ENCODE measurements around the gene MTFP1.
"Not testable (repeated sequence)": the region's sequence is repeated elsewhere in the genome, so short reads cannot be mapped to it uniquely, and the experiment has no call there.

MTFP1 gene

GRCh38 chr22:30459181-30460052 is 33.8 kb downstream of the MTFP1 start:
- DNase-seq: no peak

GRCh38 chr22:30460147-30460546 is 34.6 kb downstream of the MTFP1 start:
- no peak for DNase-seq

- not testable (repeated sequence) for DNase-seq
Observed at GRCh38 chr22:30460555-30460954, 35.0 kb downstream of the MTFP1 start.

GRCh38 chr22:30469165-30469564 is 43.6 kb downstream of the MTFP1 start:
- DNase-seq: no peak

- DNase-seq: no peak
Observed at GRCh38 chr22:30470655-30471054, 45.1 kb downstream of the MTFP1 start.

GRCh38 chr22:30471616-30472318 is 46.2 kb downstream of the MTFP1 start, which contains the start of gene SEC14L3:
Gene SEC14L3, minus strand, starts transcription at chr22:30472017. Its CDS starts 59 bp downstream, at chr22:30471958.
- DNase-seq: no peak

GRCh38 chr22:30472994-30473720 is 47.6 kb downstream of the MTFP1 start:
- no peak for DNase-seq

GRCh38 chr22:30474121-30474520 is 48.6 kb downstream of the MTFP1 start:
- DNase-seq: no peak

- no peak for DNase-seq
Observed at GRCh38 chr22:30474683-30475424, 49.3 kb downstream of the MTFP1 start.

Measured in activated T-cell treated with anti-CD3 and anti-CD28 coated beads for 4 hours (primary cell).